ENCODE results near the gene STK32C.

DNA sequence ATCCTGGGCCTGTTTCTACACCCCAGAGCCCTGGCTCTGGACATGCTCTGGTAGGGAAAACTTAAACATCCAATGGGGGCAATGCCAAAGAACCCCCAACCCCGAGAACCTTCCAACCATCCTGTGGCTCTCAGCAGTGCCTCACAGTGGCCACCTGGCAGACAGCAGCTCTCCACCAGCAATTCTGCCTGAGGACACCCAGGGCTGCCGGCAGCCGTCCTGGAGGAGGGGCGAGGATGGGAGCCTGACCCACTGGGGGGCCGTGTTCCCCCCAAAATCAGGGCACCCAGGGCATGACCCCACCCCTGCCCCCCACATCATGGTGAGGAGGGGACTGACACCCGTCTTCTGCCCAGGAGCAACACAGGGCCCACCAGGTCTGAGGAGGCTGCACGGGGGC lies 88.3 kb downstream of the STK32C start:
- TF ChIP-seq, protein P1, sequence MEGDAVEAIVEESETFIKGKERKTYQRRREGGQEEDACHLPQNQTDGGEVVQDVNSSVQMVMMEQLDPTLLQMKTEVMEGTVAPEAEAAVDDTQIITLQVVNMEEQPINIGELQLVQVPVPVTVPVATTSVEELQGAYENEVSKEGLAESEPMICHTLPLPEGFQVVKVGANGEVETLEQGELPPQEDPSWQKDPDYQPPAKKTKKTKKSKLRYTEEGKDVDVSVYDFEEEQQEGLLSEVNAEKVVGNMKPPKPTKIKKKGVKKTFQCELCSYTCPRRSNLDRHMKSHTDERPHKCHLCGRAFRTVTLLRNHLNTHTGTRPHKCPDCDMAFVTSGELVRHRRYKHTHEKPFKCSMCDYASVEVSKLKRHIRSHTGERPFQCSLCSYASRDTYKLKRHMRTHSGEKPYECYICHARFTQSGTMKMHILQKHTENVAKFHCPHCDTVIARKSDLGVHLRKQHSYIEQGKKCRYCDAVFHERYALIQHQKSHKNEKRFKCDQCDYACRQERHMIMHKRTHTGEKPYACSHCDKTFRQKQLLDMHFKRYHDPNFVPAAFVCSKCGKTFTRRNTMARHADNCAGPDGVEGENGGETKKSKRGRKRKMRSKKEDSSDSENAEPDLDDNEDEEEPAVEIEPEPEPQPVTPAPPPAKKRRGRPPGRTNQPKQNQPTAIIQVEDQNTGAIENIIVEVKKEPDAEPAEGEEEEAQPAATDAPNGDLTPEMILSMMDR (IDR thresholded peaks at IDR 0.05), result no peak
- TF ChIP-seq POLR2A (IDR thresholded peaks at IDR 0.05) (no peak), EP300 (IDR thresholded peaks at IDR 0.05) (no peak), POLR2AphosphoS5 (IDR thresholded peaks at IDR 0.05) (no peak)

Data from upper lobe of left lung (tissue), 4 donors.